Stimulated activated naive CD8-positive, alpha-beta T cell treated with anti-CD3 and anti-CD28 coated beads, Interleukin-15, amount 100 ng/mL, for 72 hours (primary cell): Measurements from ENCODE around the gene MAML2.

Experiments used
- ATAC-seq: fragments of 150-1000 bp; cut with Tn5 transposase; 2 replicates; pipeline ENCODE4 v1.10.0; 2021; ENCODE audit warnings: mild to moderate bottlenecking, moderate library complexity
- DNase-seq, 2 donors: peaks; one replicate each; pipeline ENCODE4 v3.0.0; 2021 to 2022
- H3K27ac Mint-ChIP-seq, 2 donors: one replicate each; pipeline ENCODE4 v1.8.0; 2022; ENCODE audit warnings: mild to moderate bottlenecking in 2 of 2, mixed read lengths in 2 of 2, moderate library complexity in 2 of 2
- H3K27me3 Mint-ChIP-seq: one replicate; pipeline ENCODE4 v1.8.0; 2022; ENCODE audit warnings: mixed read lengths
- H3K4me1 Mint-ChIP-seq: one replicate; pipeline ENCODE4 v1.8.0; 2022; ENCODE audit warnings: mild to moderate bottlenecking, mixed read lengths
- H3K4me3 Mint-ChIP-seq, 2 donors: one replicate each; pipeline ENCODE4 v1.8.0; 2022; ENCODE audit warnings: mild to moderate bottlenecking in 2 of 2, mixed read lengths in 2 of 2, moderate library complexity in 1 of 2
- H3K9me3 Mint-ChIP-seq, 2 donors: one replicate each; pipeline ENCODE4 v1.8.0; 2022; ENCODE audit warnings: mixed read lengths in 2 of 2

MAML2 gene

DNA sequence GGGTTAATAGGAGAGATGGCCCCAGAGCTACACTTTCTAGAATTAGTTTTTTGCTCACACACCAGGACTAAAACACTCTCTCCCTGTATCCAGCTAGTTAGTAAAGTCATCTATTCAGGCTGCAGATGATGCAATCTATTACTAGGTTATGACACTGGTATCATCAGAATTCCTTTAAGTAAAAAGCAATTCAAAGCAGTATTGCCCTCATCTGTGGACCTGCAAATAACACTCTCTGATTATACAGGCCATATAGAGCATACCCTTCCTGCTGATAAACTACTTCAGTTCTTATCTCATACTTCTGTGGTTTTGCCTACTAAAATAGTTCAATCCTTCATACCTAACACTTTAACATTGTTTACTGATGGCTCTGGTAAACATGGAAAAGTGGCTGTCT lies 405.6 kb downstream of the MAML2 start:
- Mint-ChIP-seq H3K9me3 (peaks cover 0 to 4% of the 10 kb centered on the region in 2 donors), H3K27me3 (no peaks in the 10 kb centered on the region), H3K4me3 (no peak overlapping the region), H3K4me1 (no peaks in the 10 kb centered on the region), H3K27ac (no peak overlapping the region)
- ATAC-seq (no peak), DNase-seq (no peak)

DNA sequence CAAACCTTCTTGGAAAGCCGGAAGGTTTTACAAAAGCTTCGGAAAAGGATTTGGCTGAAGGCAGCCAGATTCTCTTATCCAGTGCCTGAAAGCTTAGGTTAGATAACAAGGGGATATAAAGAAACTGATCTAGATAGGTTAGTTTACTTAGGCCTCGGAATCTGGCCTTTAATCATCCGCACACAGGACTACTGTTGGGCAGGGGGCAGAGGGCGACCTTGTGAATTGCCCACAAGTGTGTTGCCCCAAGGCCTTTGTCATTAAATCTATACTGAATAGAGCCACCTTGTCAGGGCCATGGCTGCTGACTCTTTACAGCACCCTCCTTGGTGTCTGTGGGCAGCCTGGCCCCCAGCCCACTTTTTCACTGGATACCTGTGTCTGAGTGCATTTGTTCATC lies 409.4 kb downstream of the MAML2 start:
- no peak overlapping the region for H3K27ac Mint-ChIP-seq
- H3K4me1 Mint-ChIP-seq = no peaks in the 10 kb centered on the region
- H3K4me3 Mint-ChIP-seq = no peak overlapping the region
- H3K27me3 Mint-ChIP-seq = no peaks in the 10 kb centered on the region
- H3K9me3 Mint-ChIP-seq = peaks cover 8 to 18% of the 10 kb centered on the region in 2 donors
- ATAC-seq (no peak), DNase-seq (no peak)

DNA sequence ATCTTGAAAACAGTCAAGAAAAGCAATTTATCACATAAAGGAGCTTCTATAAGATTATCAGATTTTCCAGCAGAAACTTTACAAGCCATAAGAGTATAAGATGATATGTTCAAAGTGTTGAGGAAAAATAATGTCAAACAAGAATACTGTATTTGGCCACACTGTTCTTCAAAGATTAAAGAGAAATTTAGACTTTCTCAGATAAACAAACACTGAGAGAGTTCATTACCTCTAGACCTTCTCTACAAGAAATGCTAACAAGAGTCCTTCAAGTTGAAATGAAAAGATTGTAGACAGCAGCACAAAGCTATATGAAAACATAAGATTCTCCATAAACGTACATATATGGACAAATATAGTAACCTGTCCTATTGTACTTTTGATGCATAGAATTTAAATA lies 411.1 kb downstream of the MAML2 start:
- ATAC-seq (no peak), DNase-seq (no peak)
- Mint-ChIP-seq H3K4me3 (no peak overlapping the region), H3K9me3 (peaks cover 8 to 18% of the 10 kb centered on the region in 2 donors), H3K4me1 (no peaks in the 10 kb centered on the region), H3K27ac (no peak overlapping the region), H3K27me3 (no peaks in the 10 kb centered on the region)

DNA sequence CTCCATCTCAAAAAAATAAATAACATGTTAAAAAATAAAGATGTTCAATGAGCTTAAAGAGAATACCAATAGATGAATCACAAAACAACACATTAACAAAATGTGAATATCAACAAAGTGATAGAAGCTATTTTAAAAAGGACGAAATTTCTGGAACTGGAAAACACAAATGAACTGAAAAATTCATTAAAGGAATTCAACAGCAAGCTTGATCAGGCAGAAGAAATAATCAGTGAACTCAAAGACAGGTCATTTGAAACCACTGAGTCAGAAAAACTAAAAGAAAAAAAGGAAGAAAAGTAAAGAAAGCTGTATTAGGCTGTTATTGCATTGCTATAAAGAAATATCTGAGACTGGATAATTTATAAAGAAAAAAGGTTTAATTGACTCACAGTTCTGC lies 412.0 kb downstream of the MAML2 start:
- DNase-seq (no peak), ATAC-seq (no peak)
- Mint-ChIP-seq H3K27ac (no peak overlapping the region), H3K27me3 (no peaks in the 10 kb centered on the region), H3K4me1 (no peaks in the 10 kb centered on the region), H3K4me3 (no peak overlapping the region), H3K9me3 (peaks cover 8 to 18% of the 10 kb centered on the region in 2 donors)

DNA sequence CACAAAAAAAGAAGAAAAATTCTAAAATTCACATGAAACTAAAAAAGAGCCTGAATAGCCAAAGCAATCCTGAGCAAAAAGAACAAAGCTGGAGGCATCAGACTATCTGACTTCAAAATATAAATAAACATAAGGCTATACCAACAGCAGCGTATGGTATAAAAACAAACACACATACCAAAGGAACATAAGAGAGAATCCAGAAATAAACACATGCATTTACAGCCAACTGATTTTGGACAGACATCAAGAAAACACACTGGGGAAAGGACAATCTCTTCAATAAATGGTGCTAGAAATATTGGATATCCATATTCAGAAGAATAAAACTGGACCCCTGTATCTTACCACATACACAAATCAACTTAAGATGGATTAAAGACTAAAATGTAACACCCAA lies 416.3 kb downstream of the MAML2 start:
- Mint-ChIP-seq H3K4me3 (no peak overlapping the region), H3K27me3 (no peaks in the 10 kb centered on the region), H3K9me3 (peaks cover 8 to 12% of the 10 kb centered on the region in 2 donors), H3K4me1 (peaks cover 20% of the 10 kb centered on the region), H3K27ac (no peak overlapping the region)
- DNase-seq = no peak
- no peak for ATAC-seq
